Epidermal melanocyte (primary cell): ENCODE data around the gene MZF1.
A peak's percentile ranks its signal among the peaks of the same experiment; 100 is the strongest.

Source experiments
- DNase-seq: peaks from one replicate; pipeline ENCODE4 v3.0.0; 2011; ENCODE audit warnings: low spot score; ENCODE audit not compliant: insufficient read length

The MZF1 gene

DNA sequence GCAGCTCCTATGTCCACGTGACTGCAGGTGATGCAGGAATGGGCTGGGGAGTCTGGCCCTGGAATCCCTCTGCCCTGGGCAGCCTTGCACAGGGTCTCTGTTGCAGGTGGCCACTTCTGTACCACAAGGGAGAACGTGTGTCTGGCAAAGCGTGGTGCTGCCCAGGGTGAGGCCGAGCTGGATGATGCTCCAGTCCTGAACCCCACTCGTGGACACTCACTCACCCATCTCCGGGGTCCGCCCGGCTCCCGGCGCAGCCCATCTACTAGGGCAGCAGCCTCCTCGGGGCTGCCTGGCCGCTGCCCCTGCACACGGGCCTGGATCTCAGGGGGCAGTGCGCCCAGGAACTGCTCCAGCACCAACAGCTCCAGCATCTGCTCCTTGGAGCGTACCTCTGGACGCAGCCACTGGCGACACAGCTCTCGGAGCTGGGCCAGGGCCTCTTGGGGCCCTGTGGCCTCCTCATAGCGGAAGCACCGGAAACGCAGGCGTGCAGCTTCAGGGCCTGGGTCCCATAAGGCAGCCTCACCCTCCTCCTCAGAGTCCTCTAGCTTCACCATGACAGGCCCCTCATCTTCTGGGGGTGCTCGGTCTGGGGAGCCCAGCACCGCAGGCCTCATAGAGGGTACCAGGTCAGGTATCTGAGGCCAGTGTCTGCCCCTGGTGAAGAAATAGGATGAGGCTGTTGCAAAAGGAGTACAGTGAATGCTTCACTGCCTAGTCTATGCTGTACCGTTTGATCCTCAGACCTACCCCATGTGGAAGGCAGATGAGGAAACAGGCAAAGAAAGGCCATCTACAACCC, 2.2 kb downstream of the MZF1 start:
- no peak for DNase-seq

DNA sequence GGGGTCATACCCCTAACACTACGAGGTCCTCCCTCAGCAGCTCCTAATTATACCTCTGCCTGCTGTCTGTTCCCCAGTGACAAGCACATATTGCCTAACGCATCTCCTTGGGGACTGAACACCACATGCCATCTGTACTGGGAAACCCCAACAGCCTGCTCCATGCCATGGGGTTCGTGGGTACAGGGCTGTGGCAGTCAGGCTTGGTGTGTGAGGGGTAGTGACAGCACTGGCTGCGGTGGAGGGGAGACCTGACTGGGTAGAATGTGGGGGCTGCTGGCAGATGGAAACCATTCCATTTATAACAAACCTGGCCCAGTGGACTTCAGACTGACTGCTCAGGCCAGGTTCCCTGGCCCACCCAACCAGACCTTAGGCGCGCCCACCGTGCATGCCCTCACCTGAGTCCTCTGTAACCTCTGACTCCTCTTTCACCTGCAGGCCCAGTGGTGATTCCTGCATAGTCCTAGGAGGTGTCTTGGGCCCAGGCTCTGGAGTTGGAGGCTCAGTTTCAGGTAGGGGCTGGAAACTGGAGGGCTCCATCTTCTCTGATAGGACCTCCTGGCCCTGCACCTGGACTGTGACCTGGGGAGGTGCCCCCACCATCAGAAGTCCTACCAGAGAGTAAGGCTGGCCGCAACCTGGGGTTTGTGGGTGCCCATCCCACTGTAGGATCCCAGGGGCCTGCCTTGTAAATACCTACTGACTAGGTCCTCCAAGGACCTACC, 3.0 kb downstream of the MZF1 start:
- no peak for DNase-seq

DNA sequence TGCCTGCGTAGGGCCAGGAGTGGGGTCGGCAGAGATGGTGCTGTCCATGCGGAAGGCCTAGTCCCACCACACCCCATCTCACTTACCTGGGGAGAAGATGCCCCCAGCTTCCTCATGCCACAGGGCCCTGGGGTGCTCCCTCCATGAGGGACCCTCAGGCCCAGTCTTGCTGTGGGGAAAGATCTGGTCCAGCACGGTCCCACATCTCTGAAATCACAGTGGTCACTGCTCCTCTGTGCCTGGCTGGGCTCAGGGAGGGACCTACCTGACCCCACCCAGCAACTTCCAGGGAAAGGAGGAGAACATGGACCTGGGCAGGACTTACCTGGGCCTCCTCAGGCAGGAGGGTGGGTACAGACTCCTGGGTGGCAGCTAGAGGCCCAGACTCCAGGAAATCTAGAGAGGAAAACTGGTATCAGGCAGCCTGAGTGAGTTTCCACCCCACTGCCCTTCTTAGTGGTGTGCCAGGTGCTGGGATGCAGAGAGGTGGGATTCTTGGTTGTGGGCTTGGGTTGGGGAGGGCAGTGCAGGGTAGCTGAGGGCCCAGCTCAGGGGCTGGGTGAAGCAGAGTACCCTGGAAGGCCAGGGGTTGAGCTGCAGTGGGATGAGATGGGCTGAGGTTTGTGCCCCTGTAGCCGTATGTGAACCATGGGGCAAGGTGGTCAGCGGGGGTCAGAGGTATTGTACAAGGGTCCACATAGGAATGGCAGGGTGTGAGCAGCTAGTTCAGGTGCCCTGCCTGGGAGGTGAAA, 3.8 kb downstream of the MZF1 start:
- no peak for DNase-seq

DNA sequence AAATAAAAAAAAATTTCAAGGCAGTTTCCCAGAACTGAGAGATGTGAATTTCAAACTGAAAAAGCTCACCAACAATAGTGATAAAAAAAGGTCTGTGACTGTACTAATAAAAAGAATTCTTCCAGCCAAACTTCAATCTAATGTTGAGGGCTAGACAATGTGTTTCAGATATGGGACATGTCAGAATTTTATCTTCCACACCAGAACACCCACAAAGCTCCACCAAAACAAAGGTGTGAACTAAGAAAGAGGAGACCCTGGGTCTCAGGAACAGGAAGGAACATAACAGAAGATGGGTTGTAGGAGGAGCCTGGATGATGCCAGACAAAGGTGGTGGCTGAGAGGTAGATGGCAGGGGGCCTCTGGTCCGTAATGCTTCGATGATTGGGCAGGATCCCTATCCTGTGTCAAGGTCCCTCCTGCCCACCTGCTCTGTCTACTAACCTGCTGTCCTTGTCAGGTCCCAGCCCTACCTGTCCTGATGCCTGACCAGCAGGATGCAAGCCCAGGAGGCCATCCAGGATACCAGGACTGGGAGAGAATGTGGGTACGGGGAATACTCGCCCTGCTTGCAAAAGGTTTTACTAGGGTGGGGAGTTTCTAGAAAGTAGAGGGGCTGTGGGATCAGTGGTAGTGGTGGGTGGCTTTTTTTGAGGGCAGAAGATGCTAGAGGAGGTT, 4.5 kb downstream of the MZF1 start:
- DNase-seq, result no peak

DNA sequence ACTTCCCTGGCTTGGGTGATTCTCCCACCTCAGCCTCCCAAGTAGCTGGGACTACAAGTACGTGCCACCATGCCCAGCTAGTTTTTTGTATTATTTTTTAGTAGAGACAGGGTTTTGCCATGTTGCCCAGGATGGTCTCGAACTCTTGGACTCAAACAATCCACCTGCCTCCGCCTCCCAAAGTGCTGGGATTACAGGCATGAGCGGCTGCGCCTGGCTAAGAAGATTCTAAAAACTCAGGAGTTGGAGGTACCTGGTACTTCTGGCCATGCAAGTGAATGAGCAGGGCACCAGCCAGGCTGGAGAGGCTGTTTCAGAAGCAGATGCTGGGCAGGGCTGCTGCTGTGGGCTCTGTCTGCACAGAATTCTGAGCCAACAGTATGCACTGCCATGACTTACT, 6.1 kb downstream of the MZF1 start:
- DNase-seq, result no peak

DNA sequence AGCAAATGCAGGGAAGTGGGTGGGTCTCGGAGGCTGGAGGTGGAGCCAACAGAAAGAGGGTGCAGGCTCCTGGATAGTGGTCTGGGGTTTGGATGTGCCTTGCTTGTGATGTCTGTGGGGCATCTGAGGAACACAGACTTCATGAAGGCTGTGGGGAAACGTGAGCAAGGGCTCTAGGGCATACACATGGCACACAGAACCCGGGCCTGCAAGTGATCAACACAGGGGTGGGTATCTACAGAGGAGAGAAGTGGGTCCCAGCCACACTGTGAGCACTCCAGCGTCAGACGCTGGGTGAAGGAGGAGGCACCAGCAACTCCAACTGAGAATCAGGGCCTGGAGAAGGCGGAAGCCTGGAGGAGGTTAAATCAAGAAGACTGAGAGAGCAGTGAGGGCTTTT, 9.3 kb downstream of the MZF1 start:
- no peak for DNase-seq

DNA sequence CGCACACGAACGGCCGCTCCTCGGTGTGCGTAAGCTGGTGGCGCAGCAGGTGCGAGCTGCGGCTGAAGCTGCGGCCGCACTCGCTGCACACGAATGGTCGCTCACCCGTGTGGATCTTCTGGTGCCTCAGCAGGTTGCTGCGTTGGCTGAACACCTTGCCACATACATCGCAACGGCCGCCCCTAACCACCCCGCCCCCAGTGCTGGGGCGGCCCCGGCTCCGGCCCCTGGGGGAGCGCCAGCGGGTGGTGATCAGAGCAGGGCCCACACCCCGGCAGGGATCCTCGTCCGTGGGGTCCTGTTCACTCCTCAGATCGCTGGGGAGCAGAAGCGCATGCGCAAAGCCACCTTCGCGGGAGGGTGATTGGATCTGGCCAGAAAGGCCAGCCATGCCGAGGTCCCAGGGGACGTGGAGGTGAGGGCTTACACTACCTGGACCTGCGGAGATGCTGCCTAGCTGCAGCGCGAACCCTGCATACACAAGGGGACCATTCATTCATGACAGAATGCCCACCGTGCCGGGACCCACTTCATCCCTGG, 10.0 kb downstream of the MZF1 start:
- no peak for DNase-seq

DNA sequence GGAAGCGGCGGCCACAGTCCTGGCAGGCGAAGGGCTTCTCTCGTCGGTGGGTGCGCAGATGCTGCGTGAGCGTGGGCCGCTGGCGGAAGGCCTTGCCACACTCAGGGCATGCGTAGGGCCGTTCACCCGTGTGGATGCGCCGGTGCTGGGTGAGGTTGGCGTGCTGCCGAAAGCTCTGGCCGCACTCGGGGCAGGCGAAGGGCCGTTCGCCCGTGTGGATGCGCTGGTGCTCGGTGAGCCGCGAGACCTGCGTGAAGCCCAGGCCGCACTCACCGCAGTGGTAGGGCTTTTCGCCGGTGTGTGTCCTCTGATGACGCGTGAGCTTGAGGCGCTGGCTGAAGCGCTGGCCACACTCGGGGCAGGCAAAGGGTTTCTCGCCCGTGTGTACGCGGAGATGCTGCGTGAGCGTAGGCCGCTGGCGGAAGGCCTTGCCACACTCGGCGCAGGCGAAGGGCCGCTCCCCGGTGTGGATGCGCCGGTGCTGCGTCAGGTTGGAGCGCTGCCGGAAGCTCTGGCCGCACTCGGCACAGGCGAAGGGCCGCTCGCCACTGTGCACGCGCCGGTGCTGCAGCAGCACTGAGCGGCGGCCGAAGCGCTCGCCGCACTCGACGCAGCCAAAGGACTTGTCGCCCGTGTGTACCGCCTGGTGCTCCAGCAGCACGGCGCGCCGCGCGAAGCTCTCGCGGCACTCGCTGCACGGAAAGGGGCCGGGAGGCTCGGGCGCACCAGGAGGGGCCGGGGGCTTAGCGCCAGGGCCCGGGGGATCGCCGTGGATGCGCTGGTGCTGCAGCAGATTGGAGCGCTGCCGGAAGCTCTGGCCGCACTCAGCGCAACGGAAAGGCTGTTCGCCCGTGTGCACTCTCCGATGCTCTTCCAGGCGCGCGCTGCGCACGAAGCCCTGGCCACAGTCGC, 10.8 kb downstream of the MZF1 start:
- no peak for DNase-seq

DNA sequence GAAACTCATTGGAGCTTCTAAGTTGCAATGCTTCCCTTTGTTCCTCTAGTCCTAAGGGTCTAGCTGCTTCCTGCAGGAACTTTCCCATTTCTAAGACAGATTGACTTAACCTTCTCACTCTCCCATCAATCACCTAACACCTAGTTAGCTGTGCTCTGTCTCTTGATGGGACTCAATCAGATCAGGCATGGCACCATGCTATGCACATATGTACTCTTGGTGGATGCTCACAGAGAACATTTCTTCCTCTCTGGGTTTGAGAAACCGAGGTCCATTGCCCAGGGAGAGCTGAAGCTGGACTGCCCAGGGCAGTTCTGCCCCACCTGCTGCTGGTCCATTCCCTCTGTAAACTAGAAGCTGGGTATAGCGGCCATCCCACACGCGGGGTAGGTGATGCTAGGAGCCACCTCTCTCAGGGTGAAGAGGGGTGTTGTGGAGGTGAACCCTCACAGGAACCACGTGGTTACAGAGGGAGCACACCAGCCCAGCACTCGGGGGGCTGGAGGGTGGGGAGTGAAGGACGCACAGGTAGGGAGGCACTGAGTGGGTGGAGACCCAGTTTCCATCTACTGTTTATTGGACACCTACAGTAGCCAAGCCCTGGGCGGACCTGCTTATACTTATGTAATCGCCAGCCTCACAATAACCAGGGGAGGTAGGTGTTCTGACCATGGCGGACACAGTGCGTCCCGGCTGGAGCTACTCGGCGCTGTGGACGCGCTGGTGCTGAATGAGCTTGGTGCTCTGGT, 11.6 kb downstream of the MZF1 start:
- no peak for DNase-seq

DNA sequence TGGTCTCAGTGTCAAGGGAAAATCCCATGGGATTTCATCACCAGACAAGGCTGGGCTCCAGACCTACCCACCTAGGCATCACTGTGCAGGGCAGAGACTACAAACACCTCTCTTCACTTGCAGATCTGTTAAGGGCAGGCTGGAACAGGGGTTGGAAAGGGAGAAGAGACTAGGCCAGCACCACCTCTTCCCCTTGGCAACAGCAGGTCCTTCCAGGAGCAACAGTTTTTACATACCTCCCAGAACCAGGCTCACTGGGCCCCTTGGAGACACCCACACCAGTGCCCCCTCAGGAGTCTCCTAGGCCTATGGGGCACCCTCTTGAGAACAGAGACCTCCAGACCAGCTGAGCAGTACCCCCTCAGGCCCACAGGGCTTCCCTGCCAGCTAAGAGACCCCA, 12.2 kb downstream of the MZF1 start:
- no peak for DNase-seq

DNA sequence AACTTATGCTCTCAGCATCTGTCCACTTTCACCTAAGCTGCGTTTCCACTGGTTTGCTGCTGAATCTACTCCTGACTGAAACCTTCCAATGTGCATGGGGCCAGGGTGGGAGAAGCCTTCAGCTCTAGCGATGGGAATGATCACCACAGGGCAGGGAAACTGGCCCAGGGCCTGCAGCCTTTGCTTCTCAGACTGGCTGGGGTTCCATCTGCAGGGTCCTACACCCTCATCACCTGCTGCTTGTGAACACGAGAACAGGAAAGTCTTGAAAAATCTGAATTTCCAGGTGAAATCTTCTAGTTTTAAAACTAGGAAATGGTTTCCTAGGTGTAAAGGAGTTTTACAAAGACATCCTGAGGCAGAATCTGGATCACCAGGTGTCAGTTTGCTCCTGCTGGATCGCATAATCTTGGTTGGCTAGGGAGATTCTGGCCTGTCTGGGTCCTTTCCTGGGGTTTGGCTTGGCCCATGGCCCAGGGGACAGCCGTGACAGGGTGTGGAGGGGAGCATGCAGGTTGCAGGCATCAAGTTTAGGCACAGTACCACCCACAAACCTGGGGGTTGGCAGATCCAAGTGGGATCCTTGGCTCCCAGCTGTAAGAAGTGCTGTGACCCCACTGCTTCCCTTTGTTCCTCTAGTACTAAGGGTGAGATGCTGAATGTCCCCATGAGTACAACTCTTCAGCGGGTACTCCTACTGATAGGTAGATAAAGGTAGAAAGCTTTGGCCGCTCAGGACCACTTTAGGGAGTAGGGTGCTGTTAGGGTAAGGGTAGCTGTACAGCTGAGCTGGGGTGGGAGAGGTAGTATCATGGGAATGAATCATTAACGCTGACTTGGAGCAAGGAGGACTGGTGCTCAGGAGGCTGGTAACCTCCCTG, 12.9 kb downstream of the MZF1 start:
- DNase-seq, result no peak

DNA sequence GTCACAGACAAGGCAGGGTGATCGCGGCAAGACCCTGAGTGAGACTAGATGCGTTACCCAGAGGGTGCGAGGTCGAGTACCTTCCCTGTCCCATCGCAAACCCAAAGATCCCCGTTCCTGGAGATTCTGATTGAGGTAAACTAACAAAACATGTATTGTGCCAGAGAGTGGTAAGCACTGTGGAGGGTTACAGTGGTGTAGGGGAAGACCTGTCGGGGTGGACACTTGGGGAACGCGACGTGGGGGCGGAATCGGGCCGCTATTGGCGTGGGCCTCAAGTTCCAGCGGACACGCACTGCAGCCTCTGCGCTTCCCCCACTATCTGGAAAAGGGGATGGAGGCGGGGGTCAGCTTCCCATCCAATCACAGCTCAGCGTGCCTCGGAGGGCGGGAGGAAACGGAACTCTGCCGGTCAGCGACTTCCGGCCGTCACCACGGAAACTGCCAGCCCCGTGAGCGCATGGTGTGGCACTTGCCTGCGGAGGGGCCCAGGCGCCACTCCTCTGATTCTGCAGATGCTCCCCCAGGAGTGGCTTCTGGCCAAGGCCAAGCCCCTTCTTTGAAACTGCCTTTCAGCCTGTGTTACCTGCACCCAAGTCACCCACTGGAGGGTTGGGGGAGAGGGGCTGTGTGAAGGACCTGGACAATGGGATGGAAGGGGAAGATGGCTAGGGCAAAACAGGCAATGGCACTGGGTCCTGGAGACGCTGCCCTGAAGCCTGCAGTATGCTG, 13.7 kb downstream of the MZF1 start:
- peak; percentile 99 for DNase-seq

DNA sequence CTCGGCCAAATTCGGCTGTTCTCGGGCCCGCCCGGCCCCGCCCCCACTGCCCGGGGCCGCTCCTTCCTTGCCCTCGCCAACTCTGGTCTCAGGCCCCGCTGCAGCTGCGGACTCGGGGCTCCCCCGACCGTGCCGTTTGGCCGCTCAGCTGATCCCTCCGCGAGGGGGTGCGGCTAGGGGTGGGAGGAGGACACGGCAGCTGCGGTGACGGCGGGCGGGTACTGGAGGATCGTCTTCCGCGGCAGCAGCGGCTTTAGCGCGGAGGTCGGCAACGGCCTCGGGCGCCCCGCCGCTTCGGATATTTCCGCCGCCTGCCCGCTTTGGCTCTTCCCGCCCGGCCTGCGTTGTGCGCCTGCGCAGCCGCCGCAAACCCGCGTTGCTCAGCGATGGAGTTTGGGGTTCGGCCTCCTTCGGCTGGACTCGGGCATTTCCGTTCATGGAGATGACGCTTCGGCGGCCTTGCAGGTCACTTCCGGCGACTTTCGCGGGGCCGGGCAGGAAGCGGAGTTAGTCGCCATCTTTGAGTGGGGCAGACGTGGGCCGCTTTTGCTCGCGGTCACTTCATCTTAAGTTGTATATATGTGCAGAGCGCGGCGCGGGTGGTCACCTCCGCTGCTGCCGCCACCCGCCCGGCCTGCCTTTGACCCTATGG, 14.4 kb downstream of the MZF1 start:
- peak; percentile 95 for DNase-seq

DNA sequence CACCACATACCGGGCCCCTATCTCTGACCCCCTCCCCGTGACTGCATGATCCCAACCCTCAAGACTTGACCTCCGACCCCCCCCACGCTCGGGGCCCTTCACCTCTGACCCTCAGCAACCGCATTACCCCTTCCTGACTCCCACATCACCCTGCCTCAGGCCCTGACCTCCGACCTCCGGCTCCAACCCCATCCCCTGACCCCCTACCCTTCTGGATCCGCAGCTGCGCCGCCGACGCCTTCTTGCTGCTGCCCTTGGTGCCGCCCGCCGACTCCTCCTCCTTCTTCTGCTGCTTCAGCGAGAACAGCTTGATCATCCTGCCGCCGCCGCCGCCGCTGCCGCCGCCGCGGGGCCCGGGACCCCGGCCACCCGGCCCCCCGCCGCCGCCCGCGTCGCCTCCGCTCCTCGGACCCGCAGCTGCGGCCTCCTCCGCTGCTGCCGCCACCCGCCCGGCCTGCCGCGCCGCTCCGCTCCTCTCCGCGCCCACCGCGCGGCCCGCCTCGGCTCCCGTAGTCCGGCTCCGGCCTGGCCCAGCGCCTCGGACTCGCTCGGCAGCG, 15.0 kb downstream of the MZF1 start, which contains the start of gene UBE2M:
Gene UBE2M (minus strand): TSS at position 546 of the 557 bp plus-strand sequence. CDS start 230 bp downstream, at position 316.
- DNase-seq, result no peak

DNA sequence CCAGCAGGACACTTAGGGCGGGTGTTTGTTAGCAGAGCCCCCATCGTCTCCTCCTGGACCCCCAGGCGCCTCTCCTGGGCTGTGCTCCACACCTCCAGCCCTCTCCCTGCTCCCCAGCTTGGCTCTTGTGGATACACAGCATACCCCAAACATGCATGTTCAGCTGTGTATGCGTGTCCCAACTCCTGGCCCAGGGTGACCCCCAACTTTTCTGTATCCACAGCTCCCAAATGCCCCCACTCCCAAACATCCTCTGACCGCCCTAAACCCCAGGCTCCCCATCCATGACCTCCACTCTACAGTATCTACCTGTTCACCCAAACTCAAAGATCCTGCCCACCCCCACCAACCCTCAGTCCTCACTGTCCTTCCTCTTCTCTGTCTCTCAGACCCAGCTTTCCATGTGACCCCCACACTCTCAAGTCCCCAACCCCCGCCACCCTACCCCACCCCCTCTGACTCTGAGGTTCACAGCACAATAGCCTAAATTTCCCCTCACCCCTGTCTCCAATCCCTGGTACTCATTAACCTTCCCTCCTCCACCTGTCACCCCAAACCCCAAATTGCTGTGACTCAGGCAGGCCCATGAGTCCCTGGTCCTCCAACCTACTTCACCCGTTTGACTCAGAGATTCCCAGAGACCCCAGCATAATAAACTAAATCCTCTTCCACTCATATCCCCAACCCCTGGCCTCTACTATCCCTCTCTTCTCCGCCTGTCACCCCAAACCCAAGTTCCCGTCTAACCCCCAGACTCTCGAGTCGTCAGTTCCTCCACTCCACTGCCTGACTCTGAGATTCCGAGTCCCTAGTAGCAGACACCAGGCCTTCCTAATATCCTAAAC, 15.7 kb downstream of the MZF1 start:
- no peak for DNase-seq

DNA sequence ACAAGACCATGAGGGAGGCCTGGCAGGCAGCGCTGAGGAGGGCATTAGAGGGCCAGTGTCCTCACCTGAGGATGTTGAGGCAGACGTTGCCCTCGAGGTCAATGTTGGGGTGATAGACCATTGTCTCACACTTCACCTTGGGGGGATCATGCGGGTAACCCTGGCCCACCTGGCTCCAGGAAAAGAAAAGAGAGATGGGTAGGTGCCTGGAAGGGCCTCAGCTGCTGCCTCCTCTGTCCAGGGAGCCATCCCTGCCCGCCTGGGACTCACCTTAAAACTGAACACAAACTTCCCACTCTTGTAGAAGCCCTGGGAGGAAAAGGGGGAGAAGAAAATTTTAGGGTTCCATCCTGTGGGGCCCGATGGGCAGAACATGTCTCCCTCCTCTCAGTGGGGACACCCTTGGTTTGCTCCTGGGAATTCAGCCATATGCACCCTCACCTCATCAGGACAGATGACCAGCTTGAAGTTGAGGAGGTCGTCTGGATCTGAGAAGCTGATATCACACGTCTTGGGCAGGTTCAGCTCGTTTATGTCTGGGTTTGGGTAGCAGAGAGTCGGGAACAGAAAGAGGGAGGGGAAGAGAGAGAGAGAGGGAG, 16.4 kb downstream of the MZF1 start:
- no peak for DNase-seq
